AG09319 (cell line): ENCODE measurements around the gene ADARB1.

ENCODE experiments used
- DNase-seq: peaks from one replicate; pipeline ENCODE4 v3.0.0-alpha.2; 2010; ENCODE audit warnings: low read depth; ENCODE audit errors: extremely low read depth
- TF ChIP-seq, protein P1 (sequence below): IDR thresholded peaks from 2 replicates; pipeline ENCODE4 v1.5.1; 2011; ENCODE audit warnings: low read depth, mild to moderate bottlenecking, inconsistent platforms, low read length, moderate library complexity

The ADARB1 gene

DNA sequence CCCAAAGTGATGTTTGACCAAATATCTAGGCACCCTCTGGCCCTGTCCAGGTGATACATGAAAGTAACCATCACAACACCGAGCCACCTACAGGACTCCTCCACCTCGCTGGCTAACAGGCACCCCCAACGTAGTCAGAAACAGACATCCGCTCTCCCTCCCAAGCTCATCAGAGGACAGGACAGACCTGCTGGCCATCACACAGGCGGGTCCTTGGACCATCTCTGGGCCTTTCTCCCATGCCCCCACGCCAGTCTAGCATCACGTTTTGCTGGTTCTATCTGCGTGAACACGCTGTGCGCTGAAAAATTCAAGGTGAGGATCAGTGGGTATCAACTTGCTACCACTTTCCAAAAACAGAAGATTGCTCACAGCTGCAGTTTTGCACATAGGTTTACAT is 21.4 kb upstream of the ADARB1 start:
- no peak for DNase-seq
- TF ChIP-seq, protein P1, sequence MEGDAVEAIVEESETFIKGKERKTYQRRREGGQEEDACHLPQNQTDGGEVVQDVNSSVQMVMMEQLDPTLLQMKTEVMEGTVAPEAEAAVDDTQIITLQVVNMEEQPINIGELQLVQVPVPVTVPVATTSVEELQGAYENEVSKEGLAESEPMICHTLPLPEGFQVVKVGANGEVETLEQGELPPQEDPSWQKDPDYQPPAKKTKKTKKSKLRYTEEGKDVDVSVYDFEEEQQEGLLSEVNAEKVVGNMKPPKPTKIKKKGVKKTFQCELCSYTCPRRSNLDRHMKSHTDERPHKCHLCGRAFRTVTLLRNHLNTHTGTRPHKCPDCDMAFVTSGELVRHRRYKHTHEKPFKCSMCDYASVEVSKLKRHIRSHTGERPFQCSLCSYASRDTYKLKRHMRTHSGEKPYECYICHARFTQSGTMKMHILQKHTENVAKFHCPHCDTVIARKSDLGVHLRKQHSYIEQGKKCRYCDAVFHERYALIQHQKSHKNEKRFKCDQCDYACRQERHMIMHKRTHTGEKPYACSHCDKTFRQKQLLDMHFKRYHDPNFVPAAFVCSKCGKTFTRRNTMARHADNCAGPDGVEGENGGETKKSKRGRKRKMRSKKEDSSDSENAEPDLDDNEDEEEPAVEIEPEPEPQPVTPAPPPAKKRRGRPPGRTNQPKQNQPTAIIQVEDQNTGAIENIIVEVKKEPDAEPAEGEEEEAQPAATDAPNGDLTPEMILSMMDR: no peak

DNA sequence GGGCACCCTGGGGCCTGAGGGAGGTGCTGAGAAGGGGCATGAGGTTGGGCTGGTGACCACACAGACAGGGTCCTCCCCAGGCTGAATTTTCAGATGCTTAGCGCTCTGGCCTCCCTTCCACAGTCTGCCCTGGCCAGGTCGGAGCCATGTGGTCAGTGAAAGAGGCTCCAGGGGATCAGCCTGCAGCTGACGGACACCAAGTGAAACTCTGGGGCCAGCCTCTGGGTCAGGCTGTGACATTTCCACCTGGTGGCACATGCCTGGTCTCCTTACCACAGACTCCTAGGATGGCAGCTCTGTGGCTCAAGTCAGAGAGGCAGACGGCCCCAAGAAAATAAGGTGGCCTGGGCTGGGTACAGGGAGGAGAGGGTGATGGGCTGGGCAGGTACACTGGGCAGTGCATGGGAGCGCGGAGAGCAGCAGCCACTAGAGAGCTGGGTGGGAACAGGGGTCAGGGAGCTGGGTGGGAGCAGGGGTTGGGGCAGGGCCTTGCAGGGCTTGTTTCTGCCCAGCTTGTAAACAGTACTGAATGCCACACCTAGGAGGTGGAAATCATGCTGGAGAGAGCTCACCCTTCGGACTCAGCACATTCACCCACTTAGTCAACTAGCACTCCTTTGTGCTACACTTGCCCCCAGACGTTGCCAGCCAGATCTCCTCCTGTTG is 20.7 kb upstream of the ADARB1 start:
- TF ChIP-seq, protein P1: no peak
- no peak for DNase-seq

DNA sequence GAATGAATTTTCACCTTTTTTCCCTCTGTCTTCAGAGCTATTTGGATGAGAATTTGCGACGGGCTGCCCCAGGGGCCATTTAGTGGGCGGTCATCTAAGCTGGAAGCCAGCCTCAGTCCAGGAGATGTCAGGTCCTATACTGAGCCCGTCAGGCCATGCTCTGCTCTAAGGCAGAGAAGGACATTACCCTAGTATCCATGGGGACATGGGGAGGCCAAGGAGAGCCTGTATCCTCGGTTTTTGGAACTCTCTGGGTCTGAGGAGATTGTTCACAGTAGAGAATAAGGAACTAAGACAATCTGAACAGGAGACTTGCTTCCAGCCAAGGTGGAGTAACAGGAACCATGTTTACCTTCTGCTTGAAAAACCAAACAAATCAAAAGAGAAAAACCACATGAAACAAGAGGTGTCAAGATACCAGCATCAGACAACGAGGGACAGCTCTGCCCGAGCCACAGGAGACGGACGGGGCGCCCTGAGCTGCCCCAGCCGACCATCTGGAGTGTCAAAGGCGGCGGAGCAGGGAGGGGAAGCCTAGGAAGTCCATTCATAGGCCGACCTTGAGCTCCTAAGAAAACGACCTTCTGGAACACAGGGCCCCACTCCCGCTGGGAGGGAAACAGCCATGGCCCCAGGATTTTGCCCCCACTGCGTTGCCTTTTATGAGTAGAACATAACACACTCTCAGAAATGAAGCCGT is 20.0 kb upstream of the ADARB1 start:
- no peak for DNase-seq
- TF ChIP-seq, protein P1: no peak

DNA sequence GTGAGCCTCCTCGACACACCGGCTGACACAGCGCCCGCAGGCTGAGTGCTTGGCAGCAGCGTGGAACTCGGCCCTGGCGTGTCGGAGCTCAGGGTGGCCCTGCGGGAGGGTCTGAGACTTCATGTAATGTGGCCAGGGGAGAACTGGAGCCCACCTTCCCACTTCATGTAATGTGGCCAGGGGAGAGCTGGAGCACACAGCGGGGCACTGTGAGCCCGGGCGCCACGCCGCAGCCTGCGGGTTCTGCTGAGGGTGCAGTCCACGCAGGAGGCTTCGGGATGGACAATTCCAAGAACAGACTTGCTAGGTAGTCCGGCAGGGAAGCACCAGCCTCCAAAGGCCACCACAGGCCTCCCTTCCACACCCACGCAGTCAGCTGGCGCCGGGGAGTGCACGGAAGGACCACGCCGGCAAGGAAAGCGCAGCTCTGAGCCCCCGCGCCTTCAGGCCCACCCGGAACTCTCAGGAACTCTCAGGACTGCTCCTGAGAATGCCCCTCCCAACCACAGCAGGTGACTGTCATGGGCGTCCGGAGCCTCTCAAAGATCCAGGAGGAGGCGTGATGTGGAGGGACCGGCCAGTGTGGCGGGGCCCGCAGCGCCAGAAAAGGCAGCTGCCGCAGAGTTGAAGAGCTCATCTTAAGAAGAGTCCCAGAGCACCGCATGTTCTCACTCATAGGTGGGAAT is 19.3 kb upstream of the ADARB1 start:
- TF ChIP-seq, protein P1: no peak
- no peak for DNase-seq

DNA sequence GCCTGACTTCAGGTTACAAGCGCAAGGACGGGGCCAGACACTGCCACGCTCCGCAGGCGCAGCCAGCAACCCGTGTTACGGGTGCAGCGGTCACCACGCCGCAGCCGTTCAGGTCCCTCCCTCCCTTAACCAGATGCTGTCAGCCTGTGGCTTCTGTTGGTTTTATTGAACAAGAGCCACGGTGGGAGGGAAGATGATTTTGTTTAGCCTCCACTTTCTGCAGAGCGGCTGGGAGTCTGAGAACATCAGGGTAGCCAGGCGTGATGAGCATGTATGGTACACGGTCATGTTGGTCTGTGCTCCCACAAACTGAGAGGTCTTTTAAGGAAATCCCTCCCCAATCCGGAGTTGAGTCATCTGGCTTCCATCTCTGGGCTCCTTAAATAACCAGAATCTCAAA is 18.5 kb upstream of the ADARB1 start:
- no peak for DNase-seq
- TF ChIP-seq, protein P1: no peak

DNA sequence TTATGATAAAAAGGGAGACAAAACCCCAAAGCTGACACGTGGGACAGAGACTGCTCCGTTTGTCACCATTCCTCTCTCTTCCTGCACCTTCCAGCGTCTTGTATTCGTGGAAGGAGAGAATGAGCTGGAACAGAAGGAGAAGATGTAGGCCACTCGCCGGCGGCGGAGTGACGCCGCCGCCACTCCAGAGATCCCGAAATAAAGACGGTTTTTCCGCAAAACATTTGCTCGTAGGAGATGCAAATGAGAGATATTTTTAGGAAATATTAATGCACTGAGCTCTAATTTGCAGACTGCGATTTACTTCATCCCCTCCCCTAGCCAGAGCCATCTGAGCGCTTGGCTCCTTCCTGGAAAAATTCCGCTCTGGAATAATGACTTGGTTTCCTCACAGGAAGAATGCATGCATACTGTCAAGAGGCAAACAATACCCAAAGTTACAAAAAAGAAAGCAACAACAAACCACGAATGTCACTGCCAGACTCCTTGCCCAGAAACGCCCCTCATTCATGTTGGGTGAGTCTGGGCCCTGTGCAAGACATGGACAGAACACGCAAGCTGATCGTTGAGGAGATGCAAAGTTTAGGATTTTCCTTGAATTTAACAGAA is 18.0 kb upstream of the ADARB1 start:
- DNase-seq: no peak
- TF ChIP-seq, protein P1: no peak
